HG03039 (cell line): ENCODE measurements around the gene ADCY2.

Experiments used
- ATAC-seq: cut with Tn5 transposase; IDR thresholded peaks from one replicate; pipeline ENCODE4 v1.9.1; 2021; ENCODE audit warnings: mild to moderate bottlenecking, moderate library complexity; ENCODE audit not compliant: unreplicated experiment

ADCY2 gene

GRCh38 chr5:7584749-7585148 is 188.8 kb downstream of the ADCY2 start:
- ATAC-seq, result no peak

GRCh38 chr5:7585807-7586206 is 189.9 kb downstream of the ADCY2 start:
- no peak for ATAC-seq

- no peak for ATAC-seq
Observed at GRCh38 chr5:7586480-7586879, 190.5 kb downstream of the ADCY2 start.

GRCh38 chr5:7589800-7590199 is 193.9 kb downstream of the ADCY2 start:
- ATAC-seq, result no peak

DNA sequence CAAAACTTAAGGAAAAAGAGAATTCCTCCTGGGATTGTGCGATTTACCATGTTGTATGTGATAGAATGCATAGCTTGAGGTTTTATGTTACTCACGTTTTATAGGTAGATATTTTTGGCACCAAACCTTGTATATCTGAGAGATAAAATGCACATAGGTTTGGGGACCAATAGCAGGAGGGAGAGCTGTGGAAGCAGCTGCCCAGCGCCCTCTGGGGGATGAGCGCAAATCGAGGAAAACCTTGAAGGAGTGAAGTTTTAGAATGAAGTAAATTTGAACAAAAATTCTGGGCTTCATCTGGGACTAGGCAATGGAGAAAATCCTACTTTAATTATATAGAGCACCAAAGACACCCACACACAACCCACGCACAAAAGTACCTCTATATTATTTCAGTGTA is 197.0 kb downstream of the ADCY2 start:
- no peak for ATAC-seq

DNA sequence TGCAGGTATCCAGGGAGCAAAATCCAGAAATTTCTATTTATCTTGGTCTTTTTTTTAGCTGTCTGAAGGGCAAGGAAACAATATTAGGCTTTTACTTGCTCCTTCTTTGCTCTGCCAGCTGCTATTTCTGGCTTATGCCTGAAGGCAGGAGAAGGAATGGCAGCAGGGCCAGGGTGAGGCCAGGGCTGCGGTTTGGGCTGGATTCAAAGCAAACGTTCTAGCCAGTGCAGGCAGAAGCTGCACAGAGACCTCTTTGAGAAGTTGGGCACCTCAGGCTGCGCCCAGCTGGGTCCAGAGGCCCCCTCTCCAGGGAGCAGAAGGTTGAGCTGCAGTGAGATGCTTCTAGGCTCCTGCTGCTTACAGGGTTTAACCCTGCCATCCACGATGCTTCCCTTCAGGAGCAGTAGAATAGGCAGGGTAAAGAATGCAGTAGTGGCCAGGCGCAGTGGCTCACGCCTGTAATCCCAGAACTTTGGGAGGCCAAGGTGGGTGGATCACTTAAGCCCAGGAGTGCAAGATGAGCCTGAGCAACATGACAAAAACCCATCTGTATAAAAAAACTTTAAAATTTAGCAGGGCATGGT is 201.2 kb downstream of the ADCY2 start:
- ATAC-seq, result no peak

GRCh38 chr5:7606840-7607465 is 211.0 kb downstream of the ADCY2 start:
- ATAC-seq, result no peak

DNA sequence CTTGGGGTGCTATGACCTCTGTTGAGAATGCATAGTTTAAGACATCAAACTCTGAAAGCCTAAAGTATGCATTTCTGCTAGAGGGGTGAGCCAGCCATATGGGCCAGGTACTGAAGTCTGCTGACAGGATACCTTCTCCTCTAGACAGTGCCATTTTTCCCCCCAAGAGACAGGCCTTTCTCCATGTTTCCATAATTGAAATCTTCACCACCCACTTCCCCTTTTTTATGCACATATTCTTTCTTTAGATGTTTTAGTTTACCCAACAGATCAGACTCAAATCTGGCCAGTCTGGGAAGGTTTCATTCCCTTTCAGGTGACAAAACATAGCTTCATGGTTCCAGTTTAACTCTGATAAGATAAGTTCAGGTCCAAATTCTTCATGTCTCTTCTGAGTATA is 212.8 kb downstream of the ADCY2 start:
- no peak for ATAC-seq

DNA sequence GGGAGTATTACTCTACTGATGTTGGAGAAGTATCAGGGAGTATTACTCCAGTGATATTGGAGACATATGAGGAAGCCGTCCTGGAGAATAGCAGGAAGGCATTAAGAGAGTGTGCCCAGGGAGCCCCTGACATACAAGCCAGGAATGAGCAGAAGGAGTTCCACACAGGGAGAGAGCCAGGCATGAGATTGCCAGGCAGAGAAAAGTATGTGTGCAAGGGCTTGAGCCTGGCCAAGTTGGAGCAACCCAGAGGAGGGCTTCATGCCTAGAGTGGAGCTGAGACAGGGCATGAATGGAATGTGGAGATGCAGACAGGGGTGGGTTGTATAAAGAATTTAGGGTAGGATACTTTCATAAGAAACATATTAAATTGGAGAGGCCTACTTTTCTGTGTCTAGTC is 213.8 kb downstream of the ADCY2 start:
- no peak for ATAC-seq

- ATAC-seq, result no peak
Observed at GRCh38 chr5:7610531-7611177, 214.7 kb downstream of the ADCY2 start.

- no peak for ATAC-seq
Observed at GRCh38 chr5:7611518-7611917, 215.6 kb downstream of the ADCY2 start.

DNA sequence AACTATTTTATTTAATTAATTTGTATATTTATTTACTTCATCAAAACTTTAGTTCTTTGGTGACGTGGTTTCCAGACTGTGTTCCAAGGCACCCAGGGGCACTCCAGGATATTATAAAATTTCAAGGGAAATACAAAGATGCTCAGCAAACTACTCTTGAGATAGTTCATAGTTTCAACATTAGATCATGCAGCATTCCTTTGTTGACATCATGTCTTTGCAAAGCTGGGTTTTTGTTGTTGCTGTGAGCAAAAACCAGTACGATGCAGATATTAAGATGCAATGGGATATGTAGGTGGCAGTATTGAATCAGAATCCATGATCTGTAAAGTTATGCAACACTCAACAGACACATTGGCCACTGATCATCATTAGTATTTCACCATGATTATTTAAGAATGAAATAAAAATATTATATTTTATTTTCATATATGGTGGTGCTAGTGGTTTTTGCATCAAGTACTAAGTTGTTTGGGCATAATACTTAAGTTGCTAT is 219.7 kb downstream of the ADCY2 start:
- no peak for ATAC-seq

DNA sequence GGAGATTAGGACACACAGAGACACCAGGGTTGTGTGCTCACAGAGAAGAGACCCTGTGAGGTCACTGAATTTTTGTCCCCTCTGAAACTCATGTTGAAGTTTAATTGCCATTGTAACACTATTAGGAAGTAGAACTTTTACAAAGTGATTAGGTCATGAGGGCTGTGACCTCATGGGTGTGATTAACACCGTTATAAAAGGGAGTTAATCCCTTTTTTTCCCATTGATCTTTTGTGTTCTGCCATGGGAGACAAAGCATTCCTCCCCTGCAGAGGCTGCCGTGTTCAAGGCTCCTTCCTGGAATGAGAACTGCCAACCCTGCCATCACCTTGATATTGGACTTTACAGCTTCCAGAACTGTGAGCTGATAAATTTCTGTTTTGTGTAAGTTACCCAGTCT is 221.0 kb downstream of the ADCY2 start:
- ATAC-seq, result no peak

- ATAC-seq, result no peak
Observed at GRCh38 chr5:7622498-7622897, 226.6 kb downstream of the ADCY2 start.

GRCh38 chr5:7625740-7626139 is 229.8 kb downstream of the ADCY2 start:
- ATAC-seq, result no peak

GRCh38 chr5:7628248-7628647 is 232.3 kb downstream of the ADCY2 start:
- no peak for ATAC-seq

GRCh38 chr5:7628820-7629219 is 232.9 kb downstream of the ADCY2 start:
- ATAC-seq, result no peak

GRCh38 chr5:7629561-7629960 is 233.6 kb downstream of the ADCY2 start:
- no peak for ATAC-seq

DNA sequence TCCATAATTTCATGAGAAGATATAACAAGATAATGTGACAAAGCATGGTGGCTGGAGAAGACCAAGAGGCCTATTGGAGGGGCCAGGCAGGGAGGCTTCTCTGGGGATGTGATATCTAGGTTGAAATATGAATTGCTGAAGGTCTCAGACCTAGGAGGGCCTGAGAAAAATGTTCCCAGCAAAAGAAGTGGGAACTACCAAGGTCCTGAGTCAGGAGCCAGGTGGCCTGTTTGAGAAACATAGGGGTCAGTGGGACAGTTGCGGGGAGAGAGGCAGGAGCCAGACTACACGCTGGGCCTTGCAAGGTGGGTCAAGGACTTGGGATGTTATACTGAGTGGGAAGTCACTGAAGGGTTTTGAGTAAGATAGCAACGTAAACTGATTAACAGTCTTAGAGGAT is 238.9 kb downstream of the ADCY2 start:
- no peak for ATAC-seq

- ATAC-seq, result no peak
Observed at GRCh38 chr5:7638456-7638855, 242.5 kb downstream of the ADCY2 start.

DNA sequence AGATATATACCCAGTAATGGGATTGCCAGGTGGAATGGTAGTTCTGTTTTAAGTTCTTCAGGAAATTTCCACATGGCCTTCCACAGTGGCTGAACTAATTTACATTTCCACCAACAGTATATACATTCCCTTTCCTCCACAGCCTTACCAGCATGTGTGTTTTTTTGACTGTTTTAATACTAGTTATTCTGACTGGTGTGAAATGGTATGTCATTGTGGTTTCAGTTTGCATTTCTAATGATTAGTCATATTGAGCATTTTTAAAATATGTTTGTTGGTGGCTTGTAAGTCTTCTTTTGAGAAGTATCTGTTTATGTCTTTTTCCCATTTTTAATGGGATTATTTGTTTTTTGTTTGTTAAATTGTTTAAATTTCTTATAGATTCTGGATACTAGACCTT is 246.1 kb downstream of the ADCY2 start:
- no peak for ATAC-seq

DNA sequence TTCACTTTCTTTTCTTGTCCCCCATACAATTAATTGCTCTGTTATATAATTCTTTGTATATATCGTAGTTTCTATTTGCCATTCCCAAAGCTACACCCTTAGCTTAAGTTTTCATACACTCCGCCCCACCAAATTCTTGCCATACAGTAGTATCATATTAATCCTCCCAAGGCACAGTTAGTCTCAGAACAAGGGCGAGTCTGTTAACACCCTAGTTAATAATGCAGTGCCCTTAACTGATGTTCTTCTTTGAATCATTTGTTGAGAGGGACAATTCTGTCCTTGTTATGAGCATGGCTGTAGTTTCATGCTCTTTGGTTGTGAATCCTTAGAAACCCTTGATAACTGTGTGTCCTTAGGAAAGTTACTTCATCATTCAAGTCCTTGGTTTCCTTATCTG is 248.8 kb downstream of the ADCY2 start:
- ATAC-seq, result no peak
